Central memory CD8-positive, alpha-beta T cell (primary cell): ENCODE data around the gene LCN12.

ENCODE experiments used
- ATAC-seq: fragments of 150-1000 bp; cut with Tn5 transposase; replicated peaks from 2 replicates; pipeline ENCODE4 v1.10.0; 2022; ENCODE audit warnings: mild to moderate bottlenecking, moderate FRiP score, moderate number of reproducible peaks; ENCODE audit not compliant: poor library complexity, severe bottlenecking; ENCODE audit errors: extremely low read depth
- DNase-seq, 2 donors: peaks; one replicate each; pipeline ENCODE4 v3.0.0; 2021; ENCODE audit warnings: low spot score in 2 of 2
- H3K27ac Mint-ChIP-seq: one replicate; pipeline ENCODE4 v1.8.0; 2022; ENCODE audit warnings: low read depth, mild to moderate bottlenecking, moderate library complexity, mixed read lengths
- H3K27me3 Mint-ChIP-seq: one replicate; pipeline ENCODE4 v1.8.0; 2022; ENCODE audit warnings: mixed read lengths
- H3K36me3 Mint-ChIP-seq: one replicate; pipeline ENCODE4 v1.8.0; 2022; ENCODE audit warnings: mild to moderate bottlenecking, moderate library complexity, mixed read lengths; ENCODE audit not compliant: insufficient read depth
- H3K4me1 Mint-ChIP-seq: one replicate; pipeline ENCODE4 v1.8.0; 2022; ENCODE audit warnings: mixed read lengths
- H3K4me3 Mint-ChIP-seq: one replicate; pipeline ENCODE4 v1.8.0; 2022; ENCODE audit warnings: mild to moderate bottlenecking, moderate library complexity, mixed read lengths
- H3K9me3 Mint-ChIP-seq: one replicate; pipeline ENCODE4 v1.8.0; 2022; ENCODE audit warnings: mixed read lengths

Gene LCN12

GRCh38 chr9:136952876-136953770 lies 1.1 kb downstream of the LCN12 start:
- Mint-ChIP-seq H3K27me3 (no peaks in the 10 kb centered on the region), H3K9me3 (no peaks in the 10 kb centered on the region), H3K4me3 (no peak overlapping the region), H3K4me1 (peaks cover 19% of the 10 kb centered on the region), H3K27ac (no peak overlapping the region), H3K36me3 (peaks cover 6% of the 10 kb centered on the region)
- DNase-seq (no peak), ATAC-seq (no peak)

DNA sequence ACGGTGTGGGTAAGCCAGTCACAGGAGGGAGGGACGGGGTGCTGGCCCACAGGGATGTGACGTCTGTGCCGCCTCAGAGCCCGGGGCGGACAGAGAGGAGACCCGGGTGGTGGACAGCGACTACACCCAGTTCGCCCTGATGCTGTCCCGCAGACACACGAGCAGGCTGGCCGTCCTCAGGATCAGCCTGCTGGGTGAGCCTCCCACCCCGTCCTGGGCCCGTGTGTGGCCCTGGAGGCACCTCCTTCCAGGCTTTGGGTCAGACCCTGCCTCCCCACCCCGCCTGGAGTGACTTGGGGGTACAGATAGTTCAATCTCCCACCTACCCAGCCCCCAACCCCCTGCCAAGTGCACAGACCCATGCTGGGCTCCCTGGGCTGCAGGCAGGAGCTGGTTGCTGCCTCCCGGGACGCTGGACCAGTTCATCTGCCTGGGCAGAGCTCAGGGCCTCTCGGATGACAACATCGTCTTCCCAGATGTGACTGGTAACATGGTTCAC lies 1.7 kb downstream of the LCN12 start:
- no peaks in the 10 kb centered on the region for H3K9me3 Mint-ChIP-seq
- H3K27ac Mint-ChIP-seq, result no peak overlapping the region
- ATAC-seq, result no peak
- H3K36me3 Mint-ChIP-seq, result peaks cover 6% of the 10 kb centered on the region
- H3K27me3 Mint-ChIP-seq, result no peaks in the 10 kb centered on the region
- H3K4me1 Mint-ChIP-seq, result peaks cover 26% of the 10 kb centered on the region
- H3K4me3 Mint-ChIP-seq, result no peak overlapping the region
- no peak for DNase-seq

DNA sequence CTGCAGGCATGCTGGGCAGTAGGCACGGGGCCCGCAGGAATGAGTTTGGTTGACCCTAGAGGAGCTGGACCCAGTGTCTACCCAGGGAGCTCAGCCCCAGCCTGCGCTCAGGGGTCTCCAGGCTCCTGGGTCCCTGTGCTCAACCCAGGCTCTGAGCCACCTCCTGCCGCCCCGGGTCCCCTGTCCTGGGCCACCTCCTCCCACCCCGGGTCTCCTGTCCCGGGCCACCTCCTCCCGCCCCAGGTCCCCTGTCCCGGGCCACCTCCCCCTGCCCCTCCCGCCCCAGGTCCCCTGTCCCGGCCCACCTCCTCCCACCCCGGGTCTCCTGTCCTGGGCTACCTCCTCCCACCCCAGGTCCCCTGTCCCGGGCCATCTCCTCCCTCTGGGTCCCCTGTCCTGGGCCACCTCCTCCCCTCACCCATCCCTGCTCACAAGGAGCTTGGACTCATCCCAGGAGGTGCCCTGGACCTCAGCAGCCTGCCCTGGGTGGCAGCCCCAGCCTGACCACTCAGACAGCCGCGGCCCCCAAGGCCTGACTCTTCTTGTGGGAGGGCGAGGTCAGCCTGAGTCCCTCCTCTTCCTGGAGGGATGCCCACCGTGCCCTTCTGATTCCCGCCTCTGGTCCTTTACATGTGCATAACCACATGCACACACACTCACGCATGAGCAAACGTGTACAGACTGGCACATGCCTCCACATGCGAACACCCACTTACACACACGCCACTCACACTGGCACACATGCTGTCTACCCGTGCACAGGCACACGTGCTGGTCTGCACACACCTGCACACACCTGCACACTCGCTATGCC lies 2.4 kb downstream of the LCN12 start:
- ATAC-seq (no peak), DNase-seq (no peak)
- no peaks in the 10 kb centered on the region for H3K27me3 Mint-ChIP-seq
- peaks cover 31% of the 10 kb centered on the region for H3K4me1 Mint-ChIP-seq
- H3K27ac Mint-ChIP-seq, result no peak overlapping the region
- peaks cover 5% of the 10 kb centered on the region for H3K36me3 Mint-ChIP-seq
- no peak overlapping the region for H3K4me3 Mint-ChIP-seq
- H3K9me3 Mint-ChIP-seq, result no peaks in the 10 kb centered on the region

DNA sequence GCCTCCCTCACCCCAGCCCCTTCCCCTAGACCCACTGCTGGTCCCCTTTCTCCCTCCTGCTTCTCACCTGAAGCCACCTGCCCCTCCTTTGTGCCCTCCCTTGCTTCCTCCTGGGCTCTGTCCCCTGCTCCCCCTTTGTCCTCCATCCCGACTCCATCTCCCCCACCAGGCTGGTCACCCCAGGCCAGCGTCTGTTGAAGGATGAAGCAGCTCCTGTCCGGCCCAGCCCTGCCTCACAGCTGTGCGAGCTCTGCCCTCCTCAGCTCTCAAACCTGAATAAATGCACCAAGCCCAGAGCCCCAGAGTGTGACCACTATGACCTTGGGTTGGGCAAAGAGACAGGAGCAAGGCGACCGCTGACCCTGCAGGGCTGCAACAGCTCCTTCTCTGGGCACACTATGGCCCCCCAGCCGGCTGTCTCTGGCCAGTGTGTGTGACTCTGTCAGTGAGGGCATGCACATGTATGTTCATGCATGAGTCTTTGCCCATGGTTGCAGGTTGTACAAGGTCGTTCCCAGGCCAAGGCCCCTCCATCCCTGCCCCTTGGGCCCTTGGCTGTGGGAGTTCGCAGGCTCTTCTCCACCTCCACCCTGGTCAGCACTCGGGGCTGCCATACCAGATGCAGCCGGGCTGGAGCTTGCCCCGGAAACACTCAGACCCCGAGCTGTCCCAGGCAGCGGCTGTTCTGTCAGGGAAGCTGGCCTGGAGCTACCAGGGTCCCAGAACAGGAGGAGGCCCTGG lies 3.3 kb downstream of the LCN12 start:
- Mint-ChIP-seq H3K27me3 (no peaks in the 10 kb centered on the region), H3K9me3 (no peaks in the 10 kb centered on the region), H3K4me3 (no peak overlapping the region), H3K36me3 (peaks cover under 1% of the 10 kb centered on the region), H3K4me1 (peaks cover 31% of the 10 kb centered on the region), H3K27ac (no peak overlapping the region)
- DNase-seq (no peak), ATAC-seq (no peak)

- Mint-ChIP-seq H3K4me3 (no peak overlapping the region), H3K27me3 (no peaks in the 10 kb centered on the region), H3K36me3 (peaks cover 2% of the 10 kb centered on the region), H3K27ac (no peak overlapping the region), H3K9me3 (no peaks in the 10 kb centered on the region), H3K4me1 (peaks cover 35% of the 10 kb centered on the region)
- DNase-seq (no peak), ATAC-seq (no peak)
Measured at GRCh38 chr9:136955943-136956335, 3.9 kb downstream of the LCN12 start.

- Mint-ChIP-seq H3K27ac (no peak overlapping the region), H3K27me3 (no peaks in the 10 kb centered on the region), H3K36me3 (peaks cover 2% of the 10 kb centered on the region), H3K4me1 (peaks cover 40% of the 10 kb centered on the region), H3K4me3 (no peak overlapping the region), H3K9me3 (no peaks in the 10 kb centered on the region)
- no peak for ATAC-seq
- no peak for DNase-seq
Measured at GRCh38 chr9:136956604-136957003, 4.5 kb downstream of the LCN12 start.

DNA sequence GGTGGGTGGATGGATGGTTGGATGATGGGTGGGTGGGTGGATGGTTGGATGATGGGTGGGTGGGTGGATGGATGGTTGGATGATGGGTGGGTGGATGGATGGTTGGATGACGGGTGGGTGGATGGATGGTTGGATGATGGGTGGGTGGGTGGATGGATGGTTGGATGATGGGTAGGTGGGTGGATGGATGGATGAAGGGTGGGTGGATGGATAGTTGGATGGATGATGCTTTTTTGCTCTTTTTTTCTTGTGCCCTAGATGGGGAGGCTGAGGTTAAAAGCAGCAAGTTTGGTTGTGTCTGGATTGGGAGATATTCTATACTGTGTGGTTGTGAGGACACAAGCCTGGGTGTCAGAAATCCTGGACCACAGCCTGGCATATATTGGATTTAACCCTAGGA lies 5.4 kb downstream of the LCN12 start:
- no peak overlapping the region for H3K4me3 Mint-ChIP-seq
- H3K27me3 Mint-ChIP-seq, result no peaks in the 10 kb centered on the region
- ATAC-seq (no peak), DNase-seq (no peak)
- H3K36me3 Mint-ChIP-seq, result peaks cover 2% of the 10 kb centered on the region
- H3K9me3 Mint-ChIP-seq, result no peaks in the 10 kb centered on the region
- no peak overlapping the region for H3K27ac Mint-ChIP-seq
- peaks cover 47% of the 10 kb centered on the region for H3K4me1 Mint-ChIP-seq

- H3K27me3 Mint-ChIP-seq, result no peaks in the 10 kb centered on the region
- H3K4me3 Mint-ChIP-seq, result no peak overlapping the region
- ATAC-seq (no peak), DNase-seq (no peak)
- H3K27ac Mint-ChIP-seq, result no peak overlapping the region
- H3K9me3 Mint-ChIP-seq, result no peaks in the 10 kb centered on the region
- H3K4me1 Mint-ChIP-seq, result peaks cover 51% of the 10 kb centered on the region
- H3K36me3 Mint-ChIP-seq, result peaks cover 2% of the 10 kb centered on the region
Measured at GRCh38 chr9:136957901-136958300, 5.8 kb downstream of the LCN12 start.

GRCh38 chr9:136958473-136958872 lies 6.4 kb downstream of the LCN12 start:
- Mint-ChIP-seq H3K4me1 (peaks cover 56% of the 10 kb centered on the region), H3K9me3 (no peaks in the 10 kb centered on the region), H3K4me3 (no peak overlapping the region), H3K27me3 (no peaks in the 10 kb centered on the region), H3K27ac (no peak overlapping the region), H3K36me3 (peaks cover 2% of the 10 kb centered on the region)
- ATAC-seq (no peak), DNase-seq (no peak)

DNA sequence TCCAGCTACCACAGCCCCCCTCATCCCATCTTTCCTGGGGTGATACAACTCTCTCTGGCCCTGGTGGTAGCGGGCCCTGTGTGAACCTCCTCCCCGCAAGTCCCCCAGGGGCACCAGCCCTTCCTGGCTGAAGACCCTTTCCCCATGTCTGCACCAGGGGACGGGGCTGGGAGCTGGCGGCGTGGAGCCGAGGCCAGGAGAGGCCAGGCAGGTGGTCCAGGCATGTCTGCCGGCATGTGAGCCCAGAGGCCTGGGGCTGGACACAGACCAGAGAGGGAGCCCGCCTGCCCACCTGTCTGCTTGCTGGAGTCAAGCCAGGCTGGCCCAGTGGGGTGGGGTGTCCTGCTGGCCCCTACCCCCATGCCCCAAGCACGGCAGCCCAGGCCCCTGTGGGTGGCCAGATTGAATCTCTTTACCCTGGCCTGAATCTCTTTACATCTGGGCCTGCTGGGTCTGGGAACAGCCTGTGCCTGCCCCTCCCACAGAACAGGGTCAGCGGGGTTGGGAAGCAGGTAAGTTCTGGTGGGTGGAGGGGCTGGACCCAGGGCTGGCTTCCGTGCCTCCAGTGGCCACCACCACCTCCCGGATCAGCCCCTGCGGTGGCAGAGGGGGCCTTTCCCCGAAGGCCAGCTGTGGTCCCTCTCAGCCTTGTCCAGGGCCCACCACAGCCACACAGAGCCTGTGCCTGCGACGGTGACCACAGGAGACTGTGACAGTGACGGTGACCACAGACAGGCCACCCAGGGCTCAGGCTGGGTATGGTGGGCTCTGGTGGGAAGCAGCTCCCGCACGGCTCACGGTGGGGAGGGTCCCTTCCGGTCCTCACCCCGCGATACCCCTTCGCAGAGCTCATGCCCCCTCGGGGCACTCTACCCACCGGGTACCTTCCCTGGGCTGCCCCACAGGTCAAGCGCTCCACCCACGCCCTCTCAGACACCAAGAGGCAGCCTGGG lies 7.1 kb downstream of the LCN12 start:
- H3K4me3 Mint-ChIP-seq, result peak overlapping the region; percentile 76
- no peak for ATAC-seq
- H3K36me3 Mint-ChIP-seq, result peaks cover 2% of the 10 kb centered on the region
- H3K27ac Mint-ChIP-seq, result peak overlapping the region; percentile 87
- no peaks in the 10 kb centered on the region for H3K9me3 Mint-ChIP-seq
- H3K4me1 Mint-ChIP-seq, result peaks cover 56% of the 10 kb centered on the region
- DNase-seq, result no peak
- H3K27me3 Mint-ChIP-seq, result no peaks in the 10 kb centered on the region

GRCh38 chr9:136960212-136960937 lies 8.3 kb downstream of the LCN12 start:
- DNase-seq (peak in 1 of 2 donors; percentile 58), ATAC-seq (peak; percentile 87)
- Mint-ChIP-seq H3K36me3 (peaks cover 2% of the 10 kb centered on the region), H3K4me3 (peak overlapping the region; percentile 76), H3K27me3 (no peaks in the 10 kb centered on the region), H3K9me3 (no peaks in the 10 kb centered on the region), H3K27ac (peak overlapping the region; percentile 87), H3K4me1 (peaks cover 57% of the 10 kb centered on the region)
